Measurements from ENCODE around the gene CHRNA5. TPM values are rescaled to one million over a fixed set of nuclear protein-coding genes. Genes with fewer than 3 reads are reported as not detected.

CHRNA5 gene
- total and polyA plus RNA-seq, 9 of the 15 experiments (the other 6 are each of a cell fraction or from before 2014, with no cell fraction given), result 2.8 to 16.1 (median 11.4) TPM

DNA sequence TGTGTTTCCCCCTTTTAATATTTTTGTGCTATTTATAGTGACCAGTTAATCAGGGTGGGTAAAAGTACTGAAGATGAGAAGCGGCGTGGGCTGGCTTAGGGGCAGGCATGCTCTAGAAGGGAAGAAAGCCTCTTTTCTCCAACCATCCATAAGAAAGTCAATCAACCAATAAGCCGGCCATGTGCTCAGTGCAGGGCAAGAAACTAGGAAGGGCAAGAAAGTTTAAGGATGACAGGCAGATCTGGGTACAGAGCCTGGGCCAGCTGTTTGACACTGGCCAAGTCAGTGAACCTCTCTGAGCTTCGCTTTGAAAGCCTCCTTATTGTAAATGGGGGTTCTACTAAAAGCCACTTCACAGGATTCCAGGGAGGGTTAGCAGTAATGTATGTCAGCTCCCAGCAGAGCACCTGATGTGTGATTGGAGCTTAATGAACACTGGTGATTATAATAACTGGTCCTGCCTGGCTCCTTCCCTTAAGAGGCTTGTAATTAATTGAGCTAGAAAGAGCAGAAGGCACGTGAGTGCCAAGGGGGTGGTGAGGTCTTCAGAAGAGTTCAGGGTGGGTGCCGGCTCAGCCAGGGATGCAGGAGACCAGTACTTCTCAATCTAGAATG is 61.2 kb downstream of the CHRNA5 start:
- H3K4me2 ChIP-seq (ENCODE audit: insufficient read depth, low read length), result no peak overlapping the region
- no peaks in the 10 kb centered on the region for H3K4me1 ChIP-seq (replicated peaks in 1 of 2; ENCODE audit: control insufficient read depth in 2 of 2, insufficient read depth in 2 of 2, low read length in 2 of 2)
- no peak overlapping the region for H3K27ac ChIP-seq (ENCODE audit: extremely low read depth, low read depth, low read length)
- FAIRE-seq, result no peak
- DNase-seq (ENCODE audit: extremely low read depth in 1 of 4, low spot score in 3 of 4), result no peak
- no peak overlapping the region for H2AFZ ChIP-seq (ENCODE audit: low read depth, low read length)
- TF ChIP-seq HMG20A (CRISPR knock-in tag; conservative IDR thresholded peaks at IDR 0.05) (no peak), MECOM (CRISPR knock-in tag; IDR thresholded peaks at IDR 0.05) (no peak), ZNF175 (CRISPR knock-in tag; IDR thresholded peaks at IDR 0.05; ENCODE audit: low read depth) (no peak), CCAR2 (IDR thresholded peaks at IDR 0.05; ENCODE audit: low read depth, low read length) (no peak), ZNF639 (CRISPR knock-in tag; conservative IDR thresholded peaks at IDR 0.05 in 1 of 2, IDR thresholded peaks at IDR 0.05 in 1 of 2) (no peak), RFX5 (IDR thresholded peaks at IDR 0.05; ENCODE audit: low read depth, low read length) (no peak), CHD1 (IDR thresholded peaks at IDR 0.05; ENCODE audit: low read length) (no peak), NR0B1 (IDR thresholded peaks at IDR 0.05; ENCODE audit: partially characterized antibody) (no peak), NCOA1 (IDR thresholded peaks at IDR 0.05; ENCODE audit: low read depth) (no peak), POLR2AphosphoS5 (IDR thresholded peaks at IDR 0.05; ENCODE audit: control insufficient read depth, insufficient read depth, low read depth, low read length) (no peak), MAX (CRISPR knock-in tag; IDR thresholded peaks at IDR 0.05) (no peak), RAD51 (IDR thresholded peaks at IDR 0.05; ENCODE audit: borderline replicate concordance, low read depth) (no peak)
- intact Hi-C loops (cut with micrococcal nuclease), result no loop called here
- in situ Hi-C loops (cut with MboI), result no loop called here
- ChIA-PET POLR2A (interaction anchor here (0.7 to 1.1 kb wide), 2 partner anchors 12 to 35 kb away, joined by 3 read pairs; no protein-coding TSS in a partner anchor), CTCF (ENCODE audit: low intra/inter-chr PET ratio) (no interaction called here)
- ATAC-seq, result no peak
- H3K9ac ChIP-seq (ENCODE audit: insufficient read depth in 1 of 2, low read depth in 2 of 2, low read length in 2 of 2), result no peak overlapping the region
- H4K20me1 ChIP-seq (replicated peaks; ENCODE audit: control insufficient read depth, insufficient read depth, low read length), result peaks cover 5% of the 10 kb centered on the region; the same call in 1 of the 2 replicates
- H3K9me1 ChIP-seq (ENCODE audit: control insufficient read depth, insufficient read depth, low read length), result no peaks in the 10 kb centered on the region
- H3K9me3 ChIP-seq (replicated peaks; ENCODE audit: control insufficient read depth, insufficient read depth, low read depth, low read length), result no peaks in the 10 kb centered on the region
- WGBS (ENCODE audit: insufficient coverage, low coverage, missing lambda C conversion rate), result 2% methylated on average over 6 of the region's 6 CpGs
- no peak overlapping the region for H3K4me3 ChIP-seq
- H3K36me3 ChIP-seq (ENCODE audit: control insufficient read depth, insufficient read depth, low read length), result no peaks in the 10 kb centered on the region
- no TSS peak for BruUV-seq (replicated peaks)
- H3K79me2 ChIP-seq (ENCODE audit: control insufficient read depth, insufficient read depth, low read length), result no peaks in the 10 kb centered on the region
- H3K27me3 ChIP-seq (ENCODE audit: control insufficient read depth in 2 of 2, insufficient read depth in 2 of 2, low read length in 2 of 2), result peaks cover 46 to 73% of the 10 kb centered on the region in 2 experiments

Measured in K562 (cell line).